GM12891 (cell line): Measurements from ENCODE around the gene PACRGL.

Experiments
- POLR2A ChIP-seq: IDR thresholded peaks from 2 replicates; pipeline ENCODE4 v1.6.1; 2011; ENCODE audit warnings: low read depth, low read length, control low read depth
- POLR2AphosphoS5 ChIP-seq: IDR thresholded peaks from 2 replicates; pipeline ENCODE4 v1.6.1; 2011; ENCODE audit warnings: low read depth, low read length, control low read depth

- TF ChIP-seq POLR2A: no peak
- no peak for TF ChIP-seq POLR2AphosphoS5
These were observed 73.1 kb downstream of the PACRGL start for GRCh38 chr4:20773144-20773997.
